ENCODE measurements around the gene BCR.

BCR gene

DNA sequence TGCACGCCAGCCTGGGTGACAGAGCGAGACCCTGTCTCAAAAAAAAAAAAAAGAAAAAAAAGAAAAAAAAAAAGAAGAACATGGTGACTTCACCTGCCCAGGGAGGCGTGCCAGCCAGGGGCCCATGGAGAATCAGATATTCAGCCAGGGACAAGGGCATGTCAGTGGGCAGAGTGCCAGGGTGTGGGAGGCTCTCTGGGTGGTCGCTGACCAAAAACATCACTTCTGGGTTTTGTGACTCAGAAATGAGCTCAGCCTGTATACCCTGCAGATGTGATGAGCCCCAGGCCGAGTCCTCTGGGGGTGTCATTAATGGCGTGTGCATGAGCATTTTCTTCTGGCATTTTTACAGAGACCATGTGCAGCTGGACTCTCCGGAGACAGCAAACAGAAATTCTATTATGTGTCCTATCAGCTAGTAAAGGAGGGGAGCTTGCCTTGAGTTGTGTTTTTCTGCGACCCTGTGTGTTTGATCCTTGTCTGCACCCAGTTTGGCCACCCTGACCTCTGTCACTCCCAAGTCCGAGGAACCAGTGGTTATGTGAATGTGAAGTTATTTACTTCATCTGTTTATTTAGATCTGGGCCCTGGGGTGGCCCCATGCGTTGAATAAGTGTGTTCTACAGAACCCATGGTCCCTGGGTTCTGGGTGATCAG, 53.6 kb downstream of the BCR start:
- no peak for DNase-seq (ENCODE audit: extremely low read depth, low read depth)
- TF ChIP-seq, protein P1, sequence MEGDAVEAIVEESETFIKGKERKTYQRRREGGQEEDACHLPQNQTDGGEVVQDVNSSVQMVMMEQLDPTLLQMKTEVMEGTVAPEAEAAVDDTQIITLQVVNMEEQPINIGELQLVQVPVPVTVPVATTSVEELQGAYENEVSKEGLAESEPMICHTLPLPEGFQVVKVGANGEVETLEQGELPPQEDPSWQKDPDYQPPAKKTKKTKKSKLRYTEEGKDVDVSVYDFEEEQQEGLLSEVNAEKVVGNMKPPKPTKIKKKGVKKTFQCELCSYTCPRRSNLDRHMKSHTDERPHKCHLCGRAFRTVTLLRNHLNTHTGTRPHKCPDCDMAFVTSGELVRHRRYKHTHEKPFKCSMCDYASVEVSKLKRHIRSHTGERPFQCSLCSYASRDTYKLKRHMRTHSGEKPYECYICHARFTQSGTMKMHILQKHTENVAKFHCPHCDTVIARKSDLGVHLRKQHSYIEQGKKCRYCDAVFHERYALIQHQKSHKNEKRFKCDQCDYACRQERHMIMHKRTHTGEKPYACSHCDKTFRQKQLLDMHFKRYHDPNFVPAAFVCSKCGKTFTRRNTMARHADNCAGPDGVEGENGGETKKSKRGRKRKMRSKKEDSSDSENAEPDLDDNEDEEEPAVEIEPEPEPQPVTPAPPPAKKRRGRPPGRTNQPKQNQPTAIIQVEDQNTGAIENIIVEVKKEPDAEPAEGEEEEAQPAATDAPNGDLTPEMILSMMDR (IDR thresholded peaks at IDR 0.05; ENCODE audit: low read depth, low read length, missing control alignments), result no peak
- no peak overlapping the region for H3K4me3 ChIP-seq (replicated peaks; ENCODE audit: low read depth, low read length)

DNA sequence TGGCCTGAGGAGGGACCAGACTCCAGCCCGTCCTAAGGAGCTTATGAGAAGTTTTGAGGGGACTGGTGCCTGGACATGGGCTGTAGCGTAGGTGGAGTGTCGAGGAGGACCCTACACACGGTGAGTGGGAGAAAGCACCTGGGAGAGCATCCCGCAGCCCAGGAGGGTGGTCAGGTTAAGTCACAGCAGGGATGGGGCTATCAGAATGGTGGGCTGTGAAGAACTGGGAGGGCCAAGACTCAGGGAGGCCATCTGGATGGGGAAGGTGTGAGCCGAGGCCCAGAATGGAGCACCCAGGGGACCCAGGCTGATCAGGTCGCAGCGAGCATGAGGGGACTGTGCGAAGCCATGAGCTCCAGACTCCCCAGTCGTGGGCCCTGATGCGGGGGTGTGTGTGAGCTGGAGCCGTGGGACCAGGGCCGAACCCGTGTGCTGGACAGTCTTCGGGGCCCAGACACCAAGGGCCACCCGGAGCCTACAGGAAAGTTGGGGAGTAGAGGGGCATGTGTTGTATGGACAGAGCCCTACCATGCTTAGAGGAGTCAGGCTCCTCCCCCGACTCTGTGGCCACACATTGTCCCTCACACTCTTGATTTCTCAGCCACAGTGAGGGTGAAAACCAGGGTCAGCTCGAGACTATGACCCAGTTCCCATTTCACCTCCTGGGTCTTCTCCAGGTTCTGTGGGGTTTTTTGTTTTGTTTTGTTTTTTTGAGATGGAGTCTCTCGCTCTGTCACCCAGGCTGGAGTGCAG, 54.3 kb downstream of the BCR start:
- TF ChIP-seq, protein P1 (IDR thresholded peaks at IDR 0.05; ENCODE audit: low read depth, low read length, missing control alignments), result no peak

DNA sequence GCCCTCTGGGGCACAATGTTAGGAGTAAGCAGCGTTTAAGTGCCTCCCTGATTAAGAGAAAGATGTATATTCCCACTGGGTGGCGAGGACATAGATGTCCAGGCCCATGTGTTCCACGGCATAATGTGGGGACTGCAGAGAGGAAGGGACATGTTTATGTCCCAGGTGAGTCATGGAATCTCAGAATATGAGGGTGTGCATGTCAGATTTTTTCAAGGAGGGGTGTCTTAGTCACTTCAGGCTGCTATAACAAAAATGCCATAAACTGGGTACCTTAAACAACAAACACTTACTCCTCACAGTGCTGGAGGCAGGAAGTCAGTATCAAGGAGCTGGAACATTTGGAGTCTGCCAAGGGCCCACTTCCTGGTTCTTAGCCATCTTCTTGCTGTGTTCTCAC, 55.1 kb downstream of the BCR start:
- H3K4me3 ChIP-seq (replicated peaks; ENCODE audit: low read depth, low read length), result no peak overlapping the region
- TF ChIP-seq, protein P1 (IDR thresholded peaks at IDR 0.05; ENCODE audit: low read depth, low read length, missing control alignments), result no peak
- no peak for DNase-seq (ENCODE audit: extremely low read depth, low read depth)

More for the DNA sequence above, 54.3 kb downstream of the BCR start:
- no peak for DNase-seq (ENCODE audit: extremely low read depth, low read depth)
- H3K4me3 ChIP-seq (replicated peaks; ENCODE audit: low read depth, low read length), result no peak overlapping the region

DNA sequence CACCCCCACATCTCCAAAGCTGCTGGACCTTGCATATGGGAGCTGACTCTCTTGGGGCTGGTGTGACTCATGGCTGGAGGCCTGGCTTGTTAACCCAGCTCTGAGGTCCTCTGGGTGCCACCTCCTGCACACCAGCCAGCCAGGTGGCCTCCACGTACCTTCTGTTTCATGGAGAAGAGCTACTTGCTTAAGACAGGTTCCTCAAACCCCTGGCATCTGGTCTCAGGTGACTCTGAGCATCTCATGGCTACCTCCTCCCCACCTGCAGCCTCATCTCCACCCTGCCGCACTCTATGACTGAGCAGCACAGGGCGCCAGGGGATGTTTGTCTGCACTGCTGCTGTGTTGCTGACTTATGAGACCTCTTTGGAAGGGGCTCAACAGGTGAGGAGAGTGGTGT, 55.7 kb downstream of the BCR start:
- no peak for DNase-seq (ENCODE audit: extremely low read depth, low read depth)
- TF ChIP-seq, protein P1 (IDR thresholded peaks at IDR 0.05; ENCODE audit: low read depth, low read length, missing control alignments), result no peak
- no peak overlapping the region for H3K4me3 ChIP-seq (replicated peaks; ENCODE audit: low read depth, low read length)

DNA sequence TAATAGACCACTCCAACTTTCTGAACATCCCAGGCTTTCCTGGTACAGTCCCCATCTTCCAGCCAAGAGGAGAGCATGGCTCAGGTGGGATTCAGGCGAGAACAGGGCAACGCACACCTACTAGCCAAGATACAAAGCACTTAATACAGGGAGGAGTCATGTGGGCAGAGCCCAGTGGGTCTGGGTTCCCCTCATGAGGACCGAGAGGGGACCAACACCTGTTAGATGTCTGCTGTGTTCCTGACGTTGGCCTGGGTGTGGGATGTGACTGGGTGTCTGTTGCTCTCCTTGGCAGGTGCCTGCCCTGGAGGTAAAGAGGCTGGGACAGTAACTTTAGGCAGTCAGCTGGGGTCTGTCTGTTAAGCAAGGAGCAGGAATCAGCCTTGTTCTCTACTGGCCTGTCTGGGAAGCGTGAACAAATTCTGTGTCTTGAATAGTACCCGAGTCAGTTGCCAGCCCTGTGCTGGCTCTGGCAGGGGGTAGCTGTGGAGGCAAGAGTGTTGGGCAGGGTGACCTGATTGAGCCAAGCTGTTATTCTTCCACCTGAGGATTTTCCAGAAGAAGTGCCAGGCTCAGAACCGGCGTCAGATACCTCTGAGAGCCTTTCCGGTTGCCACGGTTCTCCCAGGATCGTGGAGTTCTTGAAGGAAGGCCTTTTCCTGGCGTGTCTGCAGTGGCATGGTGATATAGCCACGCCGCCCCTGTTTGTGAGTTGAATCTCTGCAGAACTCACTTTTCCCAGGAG, 56.3 kb downstream of the BCR start:
- H3K4me3 ChIP-seq (replicated peaks; ENCODE audit: low read depth, low read length), result no peak overlapping the region
- TF ChIP-seq, protein P1 (IDR thresholded peaks at IDR 0.05; ENCODE audit: low read depth, low read length, missing control alignments), result no peak
- no peak for DNase-seq (ENCODE audit: extremely low read depth, low read depth)

DNA sequence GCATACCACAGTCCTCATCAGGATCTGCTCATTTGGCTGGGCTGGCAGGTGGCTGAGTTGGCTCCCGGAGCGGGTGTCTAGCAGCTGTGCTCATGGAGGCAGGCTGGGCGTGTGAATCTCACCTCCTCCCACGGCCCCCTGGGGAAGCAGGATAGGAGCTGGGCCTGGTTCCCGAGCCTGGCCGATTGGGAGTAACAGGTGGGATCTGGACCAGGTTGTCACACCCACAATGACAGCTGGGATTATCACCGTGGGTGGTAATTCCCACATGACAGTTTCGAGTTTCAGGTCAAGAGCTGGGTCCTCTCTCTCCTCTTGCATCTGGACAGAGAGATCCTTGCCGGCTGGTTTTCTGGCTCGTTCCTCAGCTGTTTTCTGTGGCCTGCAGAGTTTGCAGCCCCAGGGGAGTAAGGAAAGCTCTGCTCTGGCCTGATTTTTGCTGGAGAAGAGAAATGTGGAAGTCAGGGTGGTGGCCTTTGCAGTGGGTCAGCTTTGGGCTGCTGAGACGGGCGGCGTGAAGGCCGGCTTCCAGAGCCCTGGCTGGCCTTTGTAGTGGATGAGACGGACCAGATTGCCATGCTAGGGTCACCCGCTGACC, 57.0 kb downstream of the BCR start:
- DNase-seq (ENCODE audit: extremely low read depth, low read depth), result no peak
- no peak overlapping the region for H3K4me3 ChIP-seq (replicated peaks; ENCODE audit: low read depth, low read length)
- TF ChIP-seq, protein P1 (IDR thresholded peaks at IDR 0.05; ENCODE audit: low read depth, low read length, missing control alignments), result no peak

Measured in HFF-Myc (cell line).